ENCODE data around the gene RBMS3.

GRCh38 chr3:29284497-29284896 lies 3.6 kb downstream of the RBMS3 start:
- TF ChIP-seq, protein P1, sequence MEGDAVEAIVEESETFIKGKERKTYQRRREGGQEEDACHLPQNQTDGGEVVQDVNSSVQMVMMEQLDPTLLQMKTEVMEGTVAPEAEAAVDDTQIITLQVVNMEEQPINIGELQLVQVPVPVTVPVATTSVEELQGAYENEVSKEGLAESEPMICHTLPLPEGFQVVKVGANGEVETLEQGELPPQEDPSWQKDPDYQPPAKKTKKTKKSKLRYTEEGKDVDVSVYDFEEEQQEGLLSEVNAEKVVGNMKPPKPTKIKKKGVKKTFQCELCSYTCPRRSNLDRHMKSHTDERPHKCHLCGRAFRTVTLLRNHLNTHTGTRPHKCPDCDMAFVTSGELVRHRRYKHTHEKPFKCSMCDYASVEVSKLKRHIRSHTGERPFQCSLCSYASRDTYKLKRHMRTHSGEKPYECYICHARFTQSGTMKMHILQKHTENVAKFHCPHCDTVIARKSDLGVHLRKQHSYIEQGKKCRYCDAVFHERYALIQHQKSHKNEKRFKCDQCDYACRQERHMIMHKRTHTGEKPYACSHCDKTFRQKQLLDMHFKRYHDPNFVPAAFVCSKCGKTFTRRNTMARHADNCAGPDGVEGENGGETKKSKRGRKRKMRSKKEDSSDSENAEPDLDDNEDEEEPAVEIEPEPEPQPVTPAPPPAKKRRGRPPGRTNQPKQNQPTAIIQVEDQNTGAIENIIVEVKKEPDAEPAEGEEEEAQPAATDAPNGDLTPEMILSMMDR (IDR thresholded peaks at IDR 0.05; ENCODE audit: poor library complexity), result no peak
- no peak for TF ChIP-seq EZH2 (IDR thresholded peaks at IDR 0.05; ENCODE audit: borderline replicate concordance)
- no peak for TF ChIP-seq EZH2phosphoT487 (IDR thresholded peaks at IDR 0.05; ENCODE audit: low read depth, severe bottlenecking, unreplicated experiment)

Measured in hepatocyte (in vitro differentiated cells).